Skin of body (tissue), 2 donors: ENCODE results near the gene CORO7. TPM values are rescaled to one million over a fixed set of nuclear protein-coding genes. Genes with fewer than 3 reads are reported as not detected.

Experiments used
- DNase-seq: peaks from one replicate; lab custom pipeline; 2025; lab: John Stamatoyannopoulos, UW
- total RNA-seq: library from RNA; depleted of rRNA; stranded (reverse); fragments of >200 nt; gene quantifications from one replicate; pipeline ENCODE4 v1.2.3, GENCODE V29; 2014

CORO7 gene
- total RNA-seq, 1 donor from 2014 or later = 10.9 TPM

DNA sequence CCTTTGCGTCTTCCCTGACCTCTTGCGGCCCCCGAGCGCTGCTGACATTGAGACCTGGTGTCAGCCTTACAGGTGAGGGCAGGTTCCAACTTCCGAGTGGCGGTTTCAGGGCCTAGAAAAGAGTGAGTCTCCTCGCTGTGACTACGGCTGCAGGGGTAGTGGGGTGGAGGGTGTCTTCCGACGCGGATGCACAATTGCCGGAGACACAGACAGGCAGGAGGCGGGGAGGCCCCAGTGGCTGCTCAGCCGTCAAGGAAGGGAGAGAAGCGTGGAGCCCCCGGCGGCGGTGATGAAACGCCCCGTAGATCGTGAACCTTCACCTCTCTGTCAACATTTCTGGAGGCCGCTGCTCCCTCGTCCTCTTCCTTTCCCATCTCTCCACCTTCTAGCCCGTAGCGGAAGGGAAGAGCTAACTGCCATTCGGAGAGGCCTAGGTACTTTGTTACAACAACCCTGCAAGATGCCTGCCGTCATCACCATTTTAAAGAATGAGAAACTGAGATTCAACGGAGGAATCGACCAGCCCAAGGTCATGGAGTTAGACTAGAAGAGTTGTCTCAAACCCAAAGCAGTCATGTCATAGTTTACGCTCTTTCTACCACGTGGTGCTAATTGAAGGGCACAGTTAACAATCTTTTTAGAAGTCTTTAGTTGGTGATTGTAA lies 9.8 kb upstream of the CORO7 start:
- no peak for DNase-seq

DNA sequence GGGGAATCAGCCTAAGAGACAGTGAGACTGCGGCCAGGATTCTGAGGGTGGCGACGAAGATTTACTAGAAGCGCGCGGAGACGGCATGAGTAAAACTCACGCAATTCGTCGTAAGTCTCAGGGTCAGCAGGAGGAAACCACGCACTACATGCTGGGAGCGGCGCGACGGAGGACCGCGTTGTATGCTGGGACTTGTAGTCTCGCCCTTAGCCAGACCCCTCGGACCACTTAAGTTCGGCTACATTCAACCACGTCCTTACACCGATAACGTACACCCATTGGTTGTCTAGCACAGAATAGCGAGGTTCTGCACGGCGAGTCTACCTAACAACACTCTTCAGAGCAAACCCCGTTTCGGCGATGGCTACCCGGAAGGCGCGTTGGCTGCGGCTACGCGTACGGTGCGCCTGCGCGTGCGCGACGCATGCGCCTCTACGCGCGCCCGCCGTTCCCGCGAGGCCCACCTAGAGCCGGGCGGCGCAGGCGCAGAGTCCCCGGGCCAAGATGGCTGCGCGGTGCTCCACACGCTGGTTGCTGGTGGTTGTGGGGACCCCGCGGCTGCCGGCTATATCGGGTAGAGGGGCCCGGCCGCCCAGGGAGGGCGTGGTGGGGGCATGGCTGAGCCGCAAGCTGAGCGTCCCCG lies 9.1 kb upstream of the CORO7 start, which contains the start of gene DNAJA3:
Gene DNAJA3 (plus strand): TSS at position 491 of the 643 bp plus-strand sequence. CDS start 14 bp downstream, at position 505.
- peak; percentile 94 for DNase-seq

DNA sequence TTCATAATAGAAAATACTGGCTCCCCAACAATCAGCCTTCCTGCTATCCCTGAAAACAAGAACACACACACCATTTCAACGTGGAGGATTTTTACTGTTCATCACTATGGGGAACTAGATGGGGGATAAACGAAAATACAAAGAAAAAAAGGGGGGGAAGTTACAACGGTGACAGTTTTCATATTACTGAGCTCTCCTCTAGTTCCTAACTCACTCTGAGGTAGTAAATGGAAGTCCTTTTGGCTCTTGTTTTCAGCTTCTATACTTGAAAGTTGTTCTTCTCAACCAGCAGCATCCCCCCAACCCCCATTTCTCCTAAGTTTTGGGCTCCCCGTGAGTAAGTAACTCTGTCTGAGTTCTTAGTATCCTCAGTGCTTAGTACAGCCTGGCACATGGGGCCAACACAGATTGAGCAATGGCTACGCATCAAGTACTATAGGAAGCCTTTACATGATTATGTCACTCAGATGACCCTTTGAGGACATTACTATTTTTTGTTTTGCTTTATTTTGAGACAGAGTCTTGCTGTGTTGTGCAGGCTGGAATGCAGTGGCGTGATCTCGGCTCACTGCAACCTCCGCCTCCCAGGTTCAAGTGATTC lies 4.2 kb upstream of the CORO7 start:
- DNase-seq = no peak

DNA sequence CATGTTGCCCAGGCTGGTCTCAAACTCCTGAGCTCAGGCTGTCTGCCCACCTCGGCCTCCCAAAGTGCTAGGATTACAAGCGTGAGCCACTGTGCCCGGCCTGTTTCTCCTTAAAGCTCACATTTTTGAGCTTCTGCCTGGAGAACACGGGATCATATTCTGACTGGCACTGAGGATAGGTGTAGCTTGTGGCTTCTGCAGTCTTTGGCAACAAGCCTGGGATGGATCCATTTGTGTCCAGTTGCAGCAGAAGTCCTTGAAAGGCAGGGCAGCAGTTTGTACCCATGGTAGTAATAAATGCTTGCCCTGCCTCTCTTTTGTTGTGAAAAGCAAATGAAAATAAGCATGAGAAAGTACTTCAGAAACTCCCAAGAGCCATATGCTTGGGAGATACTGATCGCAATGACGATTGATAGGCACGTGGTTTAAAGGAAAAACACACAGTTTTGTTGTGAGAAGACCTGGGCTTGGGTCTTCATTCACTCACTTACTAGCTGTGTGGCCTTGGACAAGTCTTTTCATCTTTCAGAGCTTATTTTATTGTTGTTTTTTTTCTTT lies 3.1 kb upstream of the CORO7 start:
- no peak for DNase-seq

DNA sequence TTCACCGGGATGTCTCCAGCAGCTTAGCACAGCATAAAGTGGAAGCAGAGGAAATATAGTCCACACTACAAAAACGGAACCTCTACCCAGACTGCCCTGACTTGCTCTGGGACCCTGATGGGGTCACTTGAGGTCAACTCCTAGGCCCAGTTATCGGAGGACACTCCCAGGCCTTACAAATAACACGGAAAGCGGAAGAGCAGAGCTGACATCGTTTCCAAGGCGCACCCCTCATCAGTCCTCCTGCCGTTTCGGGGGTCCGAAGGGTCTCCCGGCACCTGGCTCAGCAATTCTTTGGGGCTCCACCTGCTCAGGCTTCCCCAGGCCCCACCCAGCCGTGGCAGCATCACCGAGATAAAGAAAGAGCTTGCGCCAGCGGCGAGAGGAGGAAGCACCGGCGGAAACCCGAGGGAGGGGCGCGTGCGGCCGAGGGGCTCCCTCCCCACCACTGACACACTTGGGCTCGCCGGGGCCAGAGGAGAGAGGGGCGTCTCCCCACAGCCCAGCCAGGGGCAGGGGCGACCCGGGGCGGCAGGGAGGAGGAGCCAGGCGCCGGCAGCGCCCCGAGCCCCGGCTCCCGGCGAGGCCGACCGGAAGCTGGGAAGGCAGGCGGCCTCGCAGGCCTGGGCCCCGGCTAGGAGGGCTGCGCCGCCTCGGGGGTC lies 727 bp downstream of the CORO7 start:
- DNase-seq = no peak

DNA sequence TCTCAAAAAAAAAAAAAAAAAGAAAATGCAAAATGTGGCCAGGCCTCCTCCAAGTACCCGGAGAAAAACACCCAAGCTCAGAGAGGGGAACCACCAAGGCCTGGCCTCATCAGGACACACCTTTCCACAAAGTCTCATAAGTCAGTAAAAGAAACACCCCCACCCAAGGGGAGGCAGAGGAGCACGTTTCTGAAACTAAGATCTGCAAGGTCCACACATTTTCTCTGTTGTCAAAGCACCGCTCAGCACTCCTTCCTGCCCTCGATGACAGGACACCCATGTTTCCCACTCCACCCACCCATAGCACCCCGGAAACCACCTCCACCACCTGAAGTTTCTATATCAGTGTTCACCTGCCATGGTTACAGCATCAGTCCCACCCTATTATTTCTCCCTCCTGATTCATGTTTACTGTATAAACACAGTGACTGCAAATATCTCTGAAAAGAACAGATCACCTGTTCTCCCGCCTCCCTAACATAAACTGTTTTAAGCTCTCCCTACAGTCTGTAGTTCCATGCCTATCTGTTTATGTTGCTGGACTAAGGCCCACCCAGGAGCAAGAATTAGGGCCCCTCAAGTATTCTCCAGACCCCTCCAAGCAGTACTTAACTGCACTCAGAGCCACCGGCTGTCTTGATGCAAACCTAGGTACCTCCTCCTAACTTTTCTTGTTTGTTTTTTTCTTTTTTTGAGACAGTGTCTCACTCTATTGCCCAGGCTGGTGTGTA lies 2.0 kb downstream of the CORO7 start:
- DNase-seq = no peak

DNA sequence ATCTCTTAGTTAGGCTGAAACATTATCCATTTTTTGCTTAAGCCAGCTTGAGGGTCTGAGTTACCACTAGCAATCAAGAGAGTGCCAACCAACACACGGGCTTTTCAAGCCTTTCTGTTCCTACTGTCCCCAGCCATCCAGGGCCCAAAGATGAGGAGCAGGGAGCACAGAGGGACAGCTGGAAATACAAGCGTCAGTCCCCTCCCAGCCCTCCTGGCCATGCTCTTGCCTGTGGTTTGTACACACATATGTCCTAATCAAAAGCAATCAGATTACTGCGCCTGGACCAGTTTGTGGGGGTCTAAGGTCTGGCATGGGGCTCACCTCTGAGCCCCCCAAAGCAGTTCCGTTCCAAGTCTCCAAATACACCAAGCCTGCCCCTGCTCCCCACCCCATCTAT lies 3.5 kb downstream of the CORO7 start:
- no peak for DNase-seq

DNA sequence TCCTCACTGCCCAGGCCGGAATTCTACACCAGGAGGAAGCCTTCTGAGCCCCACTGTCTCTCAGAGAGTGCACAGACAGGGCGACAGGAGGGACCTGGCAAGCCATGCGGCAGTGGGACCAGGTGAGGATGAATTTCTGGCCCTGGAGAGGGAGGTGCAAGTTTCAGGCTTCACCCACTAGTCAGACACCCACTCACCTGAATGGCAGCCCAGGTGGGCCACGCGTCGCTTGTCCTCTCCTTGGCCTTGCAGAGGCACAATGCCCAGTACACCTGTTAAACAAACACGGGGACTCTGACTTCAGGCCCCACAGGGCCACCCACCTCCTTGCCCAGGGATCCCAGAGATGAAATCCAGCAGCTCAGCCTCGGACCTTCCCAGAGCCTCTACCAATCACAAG lies 4.2 kb downstream of the CORO7 start:
- no peak for DNase-seq

DNA sequence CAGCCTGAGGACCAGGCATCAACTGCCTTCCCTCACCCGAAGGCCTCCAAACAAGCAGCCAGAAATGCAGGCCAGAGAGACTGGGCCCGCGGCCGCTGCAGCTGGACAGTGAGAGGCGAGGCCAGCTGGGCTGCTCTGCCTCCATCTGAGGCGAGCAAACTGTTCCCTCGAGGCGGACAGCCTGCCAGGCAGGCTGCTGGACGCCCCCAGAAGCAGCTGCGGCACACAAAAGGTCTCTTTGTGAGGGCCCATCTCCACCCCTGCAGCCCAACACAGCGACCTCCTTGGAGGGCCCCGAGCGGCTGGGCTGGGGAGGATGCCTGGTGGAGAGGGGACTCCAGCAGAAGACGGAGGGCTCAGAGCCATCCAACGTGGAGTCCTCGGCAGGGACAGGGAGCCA lies 4.7 kb downstream of the CORO7 start:
- DNase-seq = no peak

DNA sequence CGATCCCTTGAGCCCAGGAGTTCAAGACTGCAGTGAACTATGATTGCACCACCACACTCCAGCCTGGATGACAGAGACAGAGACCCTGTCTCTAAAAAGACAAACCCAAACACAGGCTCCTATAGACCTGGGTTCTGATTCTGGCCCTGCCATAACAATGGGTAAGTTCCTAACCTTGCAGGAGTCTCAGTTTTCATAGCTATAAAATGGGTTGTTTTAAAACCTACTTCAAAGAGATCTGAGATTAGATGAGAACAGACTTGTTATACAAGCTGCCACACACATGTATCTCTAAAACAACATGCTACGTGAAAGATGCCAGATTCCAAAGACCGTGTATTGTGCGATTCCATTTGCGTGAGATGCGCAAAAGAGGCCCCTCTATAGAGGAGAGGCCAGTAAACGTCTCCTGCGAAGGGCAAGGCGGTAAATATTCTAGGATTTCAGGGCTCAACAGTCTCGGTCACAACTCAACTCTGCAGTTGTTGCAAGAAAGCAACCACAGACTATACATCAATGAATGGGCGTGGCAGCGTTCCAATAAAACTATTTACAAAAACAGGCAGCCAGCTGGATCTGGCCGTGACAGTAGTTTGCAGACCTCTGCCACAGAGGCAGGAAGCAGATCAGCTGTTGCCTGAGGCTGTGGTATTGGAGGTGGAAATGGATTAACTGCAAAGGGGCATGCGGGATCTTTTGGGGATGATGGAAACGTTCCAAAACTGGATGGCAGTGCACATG lies 5.9 kb downstream of the CORO7 start:
- peak; percentile 81 for DNase-seq

DNA sequence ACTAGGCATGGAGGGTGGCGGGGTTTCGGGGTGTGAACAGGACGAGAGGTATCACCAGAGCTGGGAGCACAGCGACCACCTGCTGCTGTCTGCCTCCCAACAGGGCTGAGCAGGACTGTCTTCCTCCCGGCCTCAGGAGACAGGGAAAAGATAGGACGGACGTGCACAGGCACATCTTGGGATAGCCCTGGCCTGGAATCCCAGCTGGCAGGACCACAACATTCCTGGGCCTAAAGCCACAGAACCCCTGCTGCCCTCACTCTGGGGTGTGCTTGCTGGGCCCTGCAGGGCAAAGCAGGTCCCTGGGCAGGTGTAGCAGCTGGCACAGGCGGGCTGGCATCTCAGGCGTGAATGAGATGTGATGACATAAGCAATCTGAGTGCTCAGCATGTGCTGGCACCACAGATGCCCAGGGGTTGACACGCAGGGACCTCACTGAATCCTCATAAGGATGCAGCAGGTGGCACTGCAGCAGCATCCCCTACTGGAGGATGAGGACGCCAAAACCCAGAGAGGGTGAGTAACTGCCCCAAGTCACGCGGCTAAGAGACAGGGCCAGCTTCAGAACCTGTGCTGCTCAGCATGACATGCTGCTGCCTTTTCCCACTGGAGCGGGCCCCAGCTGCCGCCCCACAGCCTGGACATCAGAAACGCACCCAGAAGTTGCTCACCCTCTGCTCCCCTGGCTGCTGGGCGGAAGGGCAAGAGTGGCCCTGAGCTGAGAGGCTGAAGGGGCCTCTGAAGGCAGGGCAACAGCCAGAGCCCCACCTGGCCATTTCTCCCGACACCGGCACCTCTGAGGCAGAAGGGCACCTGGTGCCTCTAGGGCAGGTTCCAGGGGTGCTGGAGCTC lies 7.1 kb downstream of the CORO7 start:
- DNase-seq = no peak

DNA sequence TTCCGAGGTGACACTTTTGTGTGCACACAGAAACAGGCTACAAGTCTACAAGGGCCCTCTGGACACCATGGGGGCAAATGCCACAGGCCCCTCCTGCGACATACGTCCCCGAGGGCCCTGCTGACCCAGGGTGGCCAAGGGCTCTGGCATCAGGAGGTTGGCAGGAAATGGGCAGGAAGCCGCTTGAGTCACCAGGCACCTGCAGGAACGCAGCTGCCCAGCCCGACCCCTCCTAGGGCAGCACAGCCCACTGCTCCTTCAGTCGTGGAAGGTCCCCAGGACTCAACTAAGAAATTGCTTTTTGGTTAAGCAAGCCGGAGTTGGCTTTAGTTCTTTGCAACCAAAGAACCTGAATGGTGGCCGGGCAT lies 8.1 kb downstream of the CORO7 start:
- no peak for DNase-seq

DNA sequence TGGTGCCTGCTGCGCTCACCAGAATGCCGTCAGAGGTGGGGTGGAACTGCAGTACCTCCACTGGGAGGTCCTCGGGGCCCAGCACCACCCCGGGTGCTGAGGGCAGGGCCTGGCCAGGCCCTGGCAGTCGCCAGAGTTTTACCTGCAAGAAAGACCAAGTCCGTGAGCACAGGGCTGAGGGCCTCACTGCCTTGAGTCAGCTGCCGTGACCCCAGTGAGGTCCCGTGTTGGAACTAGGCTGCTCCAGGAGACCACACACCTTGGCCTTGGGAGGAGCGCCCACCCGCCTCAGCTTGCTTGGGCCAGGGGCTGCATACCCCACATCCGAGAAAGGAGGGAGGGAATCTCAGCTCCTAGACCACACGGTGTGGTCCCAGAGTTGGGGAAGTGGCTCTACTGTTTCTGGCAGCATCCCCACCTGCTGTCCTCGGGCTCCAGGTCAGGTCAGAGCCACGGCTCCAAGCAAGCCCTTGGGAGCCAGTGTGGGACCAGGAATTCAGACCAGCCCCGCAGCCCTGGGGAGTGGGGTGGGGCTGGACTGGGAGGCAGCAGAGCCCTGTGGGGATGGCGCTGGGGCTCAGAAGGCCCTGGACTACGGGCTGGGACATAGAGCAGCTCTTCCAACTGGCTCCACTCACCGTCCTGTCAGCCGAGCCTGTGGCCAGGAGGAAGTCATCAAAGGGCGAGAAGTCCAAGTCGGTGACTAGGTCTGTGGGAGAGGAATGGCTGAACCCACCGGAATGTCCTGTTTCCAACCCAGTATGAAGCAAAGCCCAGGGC lies 8.7 kb downstream of the CORO7 start:
- no peak for DNase-seq

DNA sequence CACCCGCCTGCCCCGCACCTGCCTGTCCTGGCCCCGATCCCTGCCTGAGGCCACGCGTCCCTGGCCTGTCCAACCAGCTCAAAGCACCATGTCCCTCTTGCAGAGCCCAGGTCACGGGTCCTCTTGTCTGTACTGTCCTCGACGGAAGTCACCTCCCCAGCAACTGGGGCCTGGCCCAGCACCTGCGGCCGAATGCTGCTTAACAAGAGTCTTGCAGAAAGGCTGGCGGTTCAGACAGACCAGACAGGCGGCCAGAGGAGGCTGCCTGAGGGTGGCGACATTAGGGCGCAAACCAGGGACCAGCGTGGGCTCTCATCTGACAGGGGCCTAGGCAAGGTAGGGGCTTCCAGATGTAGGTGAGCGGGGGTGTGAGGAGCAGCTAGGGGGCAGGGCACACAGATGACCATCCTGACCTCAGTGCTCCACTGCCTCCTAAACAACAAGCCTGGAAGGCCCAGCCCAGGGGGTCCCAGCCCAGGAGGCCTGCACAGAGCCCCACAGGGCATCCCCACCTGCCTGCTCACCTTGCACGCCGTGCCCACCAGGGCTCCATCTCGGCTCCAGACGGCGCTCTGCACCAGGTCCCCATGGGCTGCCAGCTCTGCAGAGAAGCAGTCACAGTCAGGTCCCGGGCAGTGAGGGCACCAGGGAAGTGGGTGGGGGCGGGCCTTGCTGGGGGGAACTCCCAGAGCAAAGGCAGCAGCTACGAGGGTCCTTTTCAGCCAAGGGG lies 11.3 kb downstream of the CORO7 start:
- no peak for DNase-seq

DNA sequence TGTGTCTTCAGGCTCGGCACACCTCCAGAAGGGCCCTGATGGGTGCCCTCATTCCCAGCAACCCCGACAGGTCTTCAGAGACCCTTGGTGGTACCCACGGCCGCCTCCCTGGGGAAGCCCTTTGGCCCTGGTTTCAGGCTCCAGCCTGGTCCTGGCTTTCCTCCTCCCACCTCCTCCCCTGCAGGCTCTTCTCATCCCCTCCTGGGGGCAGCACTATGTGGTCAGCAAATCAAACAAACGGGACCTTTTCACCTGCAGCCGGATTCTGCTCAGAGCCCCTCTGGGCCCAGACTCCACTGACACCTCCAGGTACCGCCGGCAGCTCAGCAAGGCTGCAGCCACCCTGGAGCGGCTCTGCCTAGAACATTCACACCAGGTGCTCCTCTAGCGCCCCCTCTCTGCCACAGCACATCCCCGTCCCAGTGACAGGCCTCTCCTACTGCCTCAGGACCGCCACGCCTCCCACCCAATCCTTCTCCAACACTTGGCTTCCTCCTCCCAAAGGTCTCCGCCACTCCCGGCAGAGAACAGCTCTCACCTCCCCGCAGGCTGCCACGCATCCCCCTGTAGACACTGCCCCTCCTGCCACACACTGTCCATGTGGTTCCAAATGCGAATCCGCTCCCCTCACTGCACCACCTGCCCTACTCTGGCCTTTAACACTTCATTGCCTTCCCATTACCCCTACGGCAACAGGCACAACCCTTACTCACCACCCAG lies 12.0 kb downstream of the CORO7 start:
- no peak for DNase-seq

DNA sequence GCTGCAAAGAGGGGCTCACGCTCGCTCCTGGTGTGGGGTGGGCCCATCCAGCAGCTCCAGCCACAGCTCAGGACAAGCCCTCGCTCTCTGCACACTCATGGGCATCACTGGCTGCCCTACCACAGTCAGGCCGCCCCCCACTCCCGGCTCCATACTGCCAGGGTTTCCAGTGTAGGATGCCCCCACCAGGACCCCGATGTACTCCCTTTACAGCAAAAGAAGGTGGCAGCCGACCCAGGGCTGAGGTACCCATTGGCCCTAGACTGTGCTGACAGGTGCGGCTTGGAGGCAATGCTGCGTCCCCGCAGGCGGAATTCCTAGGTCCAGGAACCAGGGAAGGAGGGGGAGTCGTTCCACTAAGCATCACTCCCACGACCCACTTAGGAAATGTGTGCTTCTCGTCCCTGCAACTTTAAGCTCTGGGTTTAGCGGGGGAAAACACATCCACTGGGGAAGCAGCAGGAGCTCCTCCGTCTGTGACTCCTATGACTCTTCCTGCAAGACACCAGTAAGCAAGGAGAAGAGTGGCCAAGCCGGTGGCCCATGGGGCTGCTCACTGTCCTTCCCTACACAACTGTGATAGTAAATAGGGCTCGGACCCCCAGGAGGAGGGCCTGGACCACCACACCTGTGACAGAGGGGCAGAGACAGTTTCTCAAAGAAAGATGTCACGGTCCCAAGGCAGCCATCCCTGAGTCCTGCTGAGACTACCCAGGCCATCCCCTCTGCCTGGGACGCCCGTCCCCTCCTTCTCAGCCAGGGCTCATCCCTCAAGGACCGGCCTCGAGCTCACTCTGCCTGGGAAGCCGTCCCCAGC lies 13.1 kb downstream of the CORO7 start:
- no peak for DNase-seq
